ENCODE measurements around the gene CD300LD. TPM values are rescaled to one million over a fixed set of nuclear protein-coding genes. Genes with fewer than 3 reads are reported as not detected.
"Not testable (repeated sequence)": the region's sequence is repeated elsewhere in the genome, so short reads cannot be mapped to it uniquely, and the experiment has no call there.

The CD300LD gene
- total and polyA plus RNA-seq, 12 donors, result not detected

DNA sequence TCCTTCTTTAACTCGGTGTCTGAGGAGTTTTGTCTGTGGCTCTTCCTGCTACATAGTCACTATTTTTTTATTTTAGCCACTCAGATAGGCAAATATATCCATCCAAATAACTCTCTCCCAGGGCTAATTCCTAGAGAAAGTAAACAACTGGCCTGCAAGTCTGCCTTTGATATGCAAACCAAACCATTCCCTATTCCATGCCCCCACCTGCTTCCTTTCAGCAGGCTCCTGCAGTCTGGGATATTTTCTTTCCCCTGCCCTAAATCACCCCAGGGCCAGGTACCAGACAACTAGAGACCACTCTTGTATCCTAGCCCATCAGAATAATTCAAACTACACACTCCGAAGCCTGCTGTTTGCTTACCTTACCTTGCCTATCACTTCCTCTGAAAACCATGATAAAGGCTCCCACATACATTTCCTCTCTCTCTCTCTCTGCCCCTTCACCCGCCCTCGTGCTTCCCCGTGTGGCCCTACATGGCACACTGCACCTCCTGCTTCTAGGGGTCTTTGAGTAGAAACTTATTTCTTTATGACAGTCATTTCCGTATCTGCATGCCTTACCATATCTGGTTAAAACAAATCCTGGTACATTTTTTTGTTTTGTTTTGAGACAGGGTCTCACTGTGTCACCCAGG is 33.1 kb downstream of the CD300LD start:
- DNase-seq, result no peak
- H3K36me3 ChIP-seq (replicated peaks in 1 of 2), result no peaks in the 10 kb centered on the region
- 68 to 86% (median 74%) methylated on average over 6 of the region's 6 CpGs for WGBS, 4 donors
- no peaks in the 10 kb centered on the region for H3K27me3 ChIP-seq
- intact Hi-C loops (cut with DNase I), result no loop called here
- no peak overlapping the region for H3K27ac ChIP-seq
- H3K4me3 ChIP-seq, result no peak overlapping the region
- no peaks in the 10 kb centered on the region for H3K9me3 ChIP-seq (replicated peaks in 1 of 3)
- TF ChIP-seq POLR2A (IDR thresholded peaks at IDR 0.05), result no peak
- TF ChIP-seq, protein P1, sequence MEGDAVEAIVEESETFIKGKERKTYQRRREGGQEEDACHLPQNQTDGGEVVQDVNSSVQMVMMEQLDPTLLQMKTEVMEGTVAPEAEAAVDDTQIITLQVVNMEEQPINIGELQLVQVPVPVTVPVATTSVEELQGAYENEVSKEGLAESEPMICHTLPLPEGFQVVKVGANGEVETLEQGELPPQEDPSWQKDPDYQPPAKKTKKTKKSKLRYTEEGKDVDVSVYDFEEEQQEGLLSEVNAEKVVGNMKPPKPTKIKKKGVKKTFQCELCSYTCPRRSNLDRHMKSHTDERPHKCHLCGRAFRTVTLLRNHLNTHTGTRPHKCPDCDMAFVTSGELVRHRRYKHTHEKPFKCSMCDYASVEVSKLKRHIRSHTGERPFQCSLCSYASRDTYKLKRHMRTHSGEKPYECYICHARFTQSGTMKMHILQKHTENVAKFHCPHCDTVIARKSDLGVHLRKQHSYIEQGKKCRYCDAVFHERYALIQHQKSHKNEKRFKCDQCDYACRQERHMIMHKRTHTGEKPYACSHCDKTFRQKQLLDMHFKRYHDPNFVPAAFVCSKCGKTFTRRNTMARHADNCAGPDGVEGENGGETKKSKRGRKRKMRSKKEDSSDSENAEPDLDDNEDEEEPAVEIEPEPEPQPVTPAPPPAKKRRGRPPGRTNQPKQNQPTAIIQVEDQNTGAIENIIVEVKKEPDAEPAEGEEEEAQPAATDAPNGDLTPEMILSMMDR (IDR thresholded peaks at IDR 0.05), result no peak
- no peaks in the 10 kb centered on the region for H3K4me1 ChIP-seq (replicated peaks in 1 of 2)

DNA sequence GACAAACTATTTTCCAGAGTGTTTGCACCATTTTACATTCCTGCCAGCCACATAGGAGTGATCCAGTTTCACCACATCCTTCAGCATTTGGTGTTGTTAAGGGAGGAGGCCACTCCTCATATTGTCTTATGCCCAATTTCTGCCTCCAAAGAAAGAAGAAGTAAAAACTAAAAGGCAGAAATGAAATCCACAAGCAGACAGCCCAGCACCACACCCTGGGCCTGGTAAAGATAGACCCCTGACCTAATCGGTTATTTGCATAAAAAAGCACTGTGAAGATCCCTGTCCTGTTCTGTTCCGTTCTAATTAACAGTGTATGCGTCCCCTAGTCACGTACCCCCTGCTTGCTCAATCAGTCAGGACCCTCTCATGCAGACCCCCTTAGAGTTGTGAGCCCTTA is 33.7 kb downstream of the CD300LD start:
- H3K4me1 ChIP-seq (replicated peaks in 1 of 2); H3K27ac ChIP-seq; H3K36me3 ChIP-seq (replicated peaks in 1 of 2); DNase-seq; H3K4me3 ChIP-seq; intact Hi-C loops (cut with DNase I); H3K9me3 ChIP-seq (replicated peaks in 1 of 3); H3K27me3 ChIP-seq: not testable (repeated sequence)
- WGBS, 4 donors, result 67 to 80% (median 76%) methylated on average over 4 of the region's 4 CpGs

DNA sequence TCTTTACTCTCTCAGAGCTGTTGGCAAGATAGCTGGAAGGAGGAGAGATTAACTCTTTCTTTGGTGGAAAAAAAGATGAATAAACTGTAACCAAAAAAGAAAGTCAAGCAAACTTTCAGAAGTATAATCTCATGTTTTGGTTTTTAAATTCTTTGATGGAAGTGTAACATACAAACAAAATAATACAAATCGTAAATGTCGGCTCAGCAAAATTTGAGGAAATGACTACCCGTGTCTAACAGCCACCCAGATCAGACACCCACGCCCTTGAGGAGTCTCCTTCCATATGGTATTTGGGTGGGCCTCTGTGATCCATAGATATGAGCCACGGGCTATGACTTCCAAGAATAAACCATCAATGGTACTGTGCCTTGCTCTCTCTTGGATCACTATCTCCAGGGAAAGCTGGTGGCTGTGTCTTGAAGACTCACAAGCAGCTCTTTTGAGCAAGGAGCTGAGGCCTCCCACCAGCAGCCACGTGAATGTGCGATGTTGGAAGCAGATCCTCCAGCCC is 36.6 kb downstream of the CD300LD start:
- Histone ChIP-seq H3K4me1 (replicated peaks in 1 of 2) (no peaks in the 10 kb centered on the region), H3K4me3 (no peak overlapping the region), H3K27ac (no peak overlapping the region), H3K9me3 (replicated peaks in 1 of 3) (no peaks in the 10 kb centered on the region), H3K36me3 (replicated peaks in 1 of 2) (no peaks in the 10 kb centered on the region), H3K27me3 (no peaks in the 10 kb centered on the region)
- intact Hi-C loops (cut with DNase I), result no loop called here
- TF ChIP-seq, protein P1 (IDR thresholded peaks at IDR 0.05), result no peak
- no peak for TF ChIP-seq POLR2A (IDR thresholded peaks at IDR 0.05)
- DNase-seq, result no peak
- 61 to 76% (median 66%) methylated on average over 7 of the region's 7 CpGs for WGBS, 4 donors

DNA sequence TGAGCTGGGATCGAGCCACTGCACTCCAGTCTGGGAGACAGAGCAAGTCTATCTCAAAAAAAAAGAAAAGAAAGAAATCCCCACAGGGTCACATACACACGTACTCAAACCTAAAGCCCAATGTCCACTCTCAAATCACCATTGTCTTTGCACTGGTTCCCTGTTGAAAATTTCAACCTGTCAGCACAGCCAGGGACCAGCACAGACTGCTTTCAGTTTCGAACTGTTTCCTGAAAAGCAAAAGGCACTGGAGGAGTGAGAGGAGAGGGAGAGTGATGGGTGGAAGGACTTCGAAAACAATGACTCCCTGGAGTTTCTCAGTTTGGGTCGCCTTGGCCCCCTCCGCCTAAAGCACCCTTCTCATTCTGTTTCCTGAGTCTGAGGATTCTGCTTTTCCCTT is 37.2 kb downstream of the CD300LD start:
- WGBS, 4 donors, result 56 to 74% (median 65%) methylated on average over 6 of the region's 6 CpGs
- DNase-seq, result no peak

More for the DNA sequence above, 37.2 kb downstream of the CD300LD start:
- no peak overlapping the region for H3K27ac ChIP-seq
- no peaks in the 10 kb centered on the region for H3K4me1 ChIP-seq (replicated peaks in 1 of 2)
- H3K9me3 ChIP-seq (replicated peaks in 1 of 3), result no peaks in the 10 kb centered on the region
- TF ChIP-seq, protein P1 (IDR thresholded peaks at IDR 0.05), result no peak
- TF ChIP-seq POLR2A (IDR thresholded peaks at IDR 0.05), result no peak
- no peaks in the 10 kb centered on the region for H3K27me3 ChIP-seq
- H3K4me3 ChIP-seq, result no peak overlapping the region
- H3K36me3 ChIP-seq (replicated peaks in 1 of 2), result no peaks in the 10 kb centered on the region
- intact Hi-C loops (cut with DNase I), result no loop called here
